ENCODE measurements around the gene HIPK2. TPM values are rescaled to one million over a fixed set of nuclear protein-coding genes. Genes with fewer than 3 reads are reported as not detected.
A peak's percentile ranks its signal among the peaks of the same experiment; 100 is the strongest.

The HIPK2 gene
- total RNA-seq, 6 donors from 2014 or later = 38.6 to 59.6 (median 45.9) TPM

DNA sequence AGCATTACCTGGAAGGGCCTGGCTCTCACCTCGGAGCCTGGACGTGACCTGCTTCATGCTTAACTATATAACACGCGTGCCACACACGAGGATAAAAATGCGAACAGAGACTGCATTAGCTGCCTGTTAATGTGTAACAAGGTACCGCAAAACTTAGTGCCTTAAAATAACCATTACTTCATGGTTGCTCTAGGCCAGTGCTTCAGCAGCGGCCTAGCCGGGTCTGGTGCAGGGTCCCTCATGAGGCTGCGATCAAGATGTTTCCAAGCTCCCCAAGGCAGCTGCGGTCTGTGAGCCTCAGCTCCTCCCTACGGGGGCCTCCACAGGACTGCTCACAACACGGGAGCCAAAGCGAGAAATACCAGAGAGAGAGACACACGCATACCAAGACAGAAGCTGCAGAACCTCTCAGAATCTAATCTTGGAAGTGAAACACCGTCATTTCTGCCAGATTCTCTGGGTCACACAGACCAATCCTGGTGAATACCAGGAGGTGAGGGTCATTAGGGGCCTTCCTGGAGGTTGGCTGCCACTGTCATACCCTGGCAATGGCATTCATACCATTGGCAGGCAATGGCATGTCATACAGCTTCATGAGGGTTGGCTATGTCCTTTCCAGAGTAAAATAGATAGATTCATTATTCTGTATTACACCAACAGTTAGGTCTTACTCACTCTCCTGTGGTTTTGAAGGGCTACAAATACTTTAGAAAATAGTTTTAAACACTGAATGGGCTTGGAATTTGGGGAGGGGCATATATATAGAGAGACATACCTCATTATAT is 94.5 kb downstream of the HIPK2 start:
- Histone ChIP-seq H3K36me3 (no peaks in the 10 kb centered on the region), H3K27ac (peak overlapping the region; percentile 37 to 86 (median 79)), H3K27me3 (no peaks in the 10 kb centered on the region), H3K4me3 (no peak overlapping the region), H3K9me3 (no peaks in the 10 kb centered on the region), H3K4me1 (peaks cover 45 to 50% (median 47%) of the 10 kb centered on the region in 4 donors)
- no peak for TF ChIP-seq POLR2A (IDR thresholded peaks at IDR 0.05)
- no peak for TF ChIP-seq EP300 (IDR thresholded peaks at IDR 0.05)
- TF ChIP-seq, protein P1, sequence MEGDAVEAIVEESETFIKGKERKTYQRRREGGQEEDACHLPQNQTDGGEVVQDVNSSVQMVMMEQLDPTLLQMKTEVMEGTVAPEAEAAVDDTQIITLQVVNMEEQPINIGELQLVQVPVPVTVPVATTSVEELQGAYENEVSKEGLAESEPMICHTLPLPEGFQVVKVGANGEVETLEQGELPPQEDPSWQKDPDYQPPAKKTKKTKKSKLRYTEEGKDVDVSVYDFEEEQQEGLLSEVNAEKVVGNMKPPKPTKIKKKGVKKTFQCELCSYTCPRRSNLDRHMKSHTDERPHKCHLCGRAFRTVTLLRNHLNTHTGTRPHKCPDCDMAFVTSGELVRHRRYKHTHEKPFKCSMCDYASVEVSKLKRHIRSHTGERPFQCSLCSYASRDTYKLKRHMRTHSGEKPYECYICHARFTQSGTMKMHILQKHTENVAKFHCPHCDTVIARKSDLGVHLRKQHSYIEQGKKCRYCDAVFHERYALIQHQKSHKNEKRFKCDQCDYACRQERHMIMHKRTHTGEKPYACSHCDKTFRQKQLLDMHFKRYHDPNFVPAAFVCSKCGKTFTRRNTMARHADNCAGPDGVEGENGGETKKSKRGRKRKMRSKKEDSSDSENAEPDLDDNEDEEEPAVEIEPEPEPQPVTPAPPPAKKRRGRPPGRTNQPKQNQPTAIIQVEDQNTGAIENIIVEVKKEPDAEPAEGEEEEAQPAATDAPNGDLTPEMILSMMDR (IDR thresholded peaks at IDR 0.05) = no peak
- no peak for TF ChIP-seq POLR2AphosphoS5 (IDR thresholded peaks at IDR 0.05)
- 76 to 86% methylated on average over 16 of the region's 16 CpGs for WGBS, 2 donors
- no peak for DNase-seq
- no peak for ATAC-seq (ENCODE audit: low FRiP score in 2 of 2)

DNA sequence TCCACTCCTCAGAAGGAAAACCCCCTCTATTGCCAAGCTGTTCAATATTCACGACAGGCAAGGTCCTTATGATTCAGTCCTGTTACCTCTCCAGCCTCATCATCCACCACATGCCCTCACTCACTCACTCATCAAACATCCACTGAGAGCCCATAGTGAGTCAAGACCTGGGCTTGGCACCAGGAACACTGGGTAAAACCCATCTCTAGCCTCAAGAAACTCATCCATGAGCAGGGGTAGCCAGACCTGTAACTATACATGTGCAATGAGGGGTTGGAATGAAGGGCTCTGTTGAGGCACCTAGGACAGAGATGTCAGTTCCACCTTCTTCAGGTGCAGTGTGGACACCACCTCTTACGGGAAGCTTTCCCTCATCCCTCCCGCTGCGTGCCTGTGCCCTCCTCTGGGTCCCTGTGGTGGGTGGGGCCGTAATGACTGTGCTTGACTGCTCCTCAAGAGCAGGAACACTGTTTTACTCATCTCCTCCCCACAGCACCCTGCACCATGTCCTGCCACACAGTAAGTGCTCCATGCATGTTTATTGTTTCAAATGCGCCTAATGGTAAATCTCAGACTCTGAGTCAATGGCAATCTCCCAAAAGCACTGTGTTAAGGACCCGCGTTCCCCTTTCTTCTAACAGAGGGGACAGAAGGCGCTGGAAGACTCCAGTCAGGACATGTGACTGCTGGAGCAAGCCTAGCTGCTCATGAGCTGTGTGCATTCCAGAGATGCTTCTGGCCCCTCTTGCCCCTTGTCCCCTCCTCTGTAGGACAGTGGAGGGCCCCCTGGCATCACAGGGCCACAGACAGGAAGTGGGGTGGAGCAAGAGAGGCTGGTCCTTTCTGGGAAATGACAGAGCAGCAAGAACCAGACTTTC is 95.4 kb downstream of the HIPK2 start:
- H3K36me3 ChIP-seq = no peaks in the 10 kb centered on the region
- no peaks in the 10 kb centered on the region for H3K9me3 ChIP-seq
- H3K27me3 ChIP-seq = no peaks in the 10 kb centered on the region
- peak overlapping the region; percentile 17 to 86 (median 79) for H3K27ac ChIP-seq
- H3K4me1 ChIP-seq = peaks cover 45 to 50% (median 47%) of the 10 kb centered on the region in 4 donors
- DNase-seq (no peak), ATAC-seq (ENCODE audit: low FRiP score in 2 of 2) (peak in 1 of 2 donors; percentile 50)
- no peak for TF ChIP-seq POLR2A (IDR thresholded peaks at IDR 0.05)
- TF ChIP-seq POLR2AphosphoS5 (IDR thresholded peaks at IDR 0.05) = peak in 1 of 2 donors; percentile 54
- no peak overlapping the region for H3K4me3 ChIP-seq
- 72 to 75% methylated on average over 9 of the region's 9 CpGs for WGBS, 2 donors

DNA sequence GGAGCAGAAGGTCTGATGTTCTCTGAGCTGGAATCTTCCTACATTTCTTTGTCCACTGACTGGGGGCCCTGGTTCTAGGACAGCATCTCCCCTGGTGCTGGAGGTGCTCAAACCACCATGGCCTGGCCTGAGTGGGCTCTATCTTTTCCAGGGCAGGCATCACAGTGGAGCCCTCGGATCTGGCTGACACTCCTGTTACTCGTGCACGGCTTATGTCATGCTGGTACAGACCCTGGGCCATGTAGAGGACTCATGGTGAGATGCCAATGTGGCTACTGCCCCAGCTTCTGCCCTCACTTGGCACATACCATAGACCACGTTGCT is 96.0 kb downstream of the HIPK2 start:
- no peak overlapping the region for H3K4me3 ChIP-seq
- TF ChIP-seq, protein P1 (IDR thresholded peaks at IDR 0.05) = no peak
- no peak for TF ChIP-seq EP300 (IDR thresholded peaks at IDR 0.05)
- TF ChIP-seq POLR2A (IDR thresholded peaks at IDR 0.05) = no peak
- no peak for TF ChIP-seq POLR2AphosphoS5 (IDR thresholded peaks at IDR 0.05)
- peak overlapping the region; percentile 73 to 86 (median 82) for H3K27ac ChIP-seq
- WGBS, 2 donors = 78 to 87% methylated on average over 4 of the region's 4 CpGs
- H3K9me3 ChIP-seq = no peaks in the 10 kb centered on the region
- ATAC-seq (ENCODE audit: low FRiP score in 2 of 2) (no peak), DNase-seq (no peak)
- H3K27me3 ChIP-seq = no peaks in the 10 kb centered on the region
- H3K36me3 ChIP-seq = no peaks in the 10 kb centered on the region
- peaks cover 45 to 50% (median 47%) of the 10 kb centered on the region in 4 donors for H3K4me1 ChIP-seq

- TF ChIP-seq POLR2AphosphoS5 (IDR thresholded peaks at IDR 0.05) (no peak), EP300 (IDR thresholded peaks at IDR 0.05) (no peak), POLR2A (IDR thresholded peaks at IDR 0.05) (no peak)
- TF ChIP-seq, protein P1 (IDR thresholded peaks at IDR 0.05) = no peak
- DNase-seq (no peak), ATAC-seq (ENCODE audit: low FRiP score in 2 of 2) (no peak)
- H3K27ac ChIP-seq = peak overlapping the region; percentile 73 to 86 (median 82)
- no peaks in the 10 kb centered on the region for H3K36me3 ChIP-seq
- H3K9me3 ChIP-seq = no peaks in the 10 kb centered on the region
- peaks cover 45 to 50% (median 47%) of the 10 kb centered on the region in 4 donors for H3K4me1 ChIP-seq
- no peaks in the 10 kb centered on the region for H3K27me3 ChIP-seq
- WGBS, 2 donors = 93% methylated on average over 6 of the region's 6 CpGs
- H3K4me3 ChIP-seq = no peak overlapping the region
Measured at GRCh38 chr7:139681463-139681755, 96.4 kb downstream of the HIPK2 start.
